ENCODE results near the gene TBC1D32. TPM values are rescaled to one million over a fixed set of nuclear protein-coding genes. Genes with fewer than 3 reads are reported as not detected.

Gene TBC1D32
- total RNA-seq, 1 donor from 2014 or later: 12.2 TPM

GRCh38 chr6:121040831-121041230, 293.4 kb downstream of the TBC1D32 start:
- Mint-ChIP-seq H3K9me3 (ENCODE audit: unreplicated experiment) (no peaks in the 10 kb centered on the region), H3K4me1 (ENCODE audit: unreplicated experiment) (no peaks in the 10 kb centered on the region), H3K36me3 (ENCODE audit: low read depth, unreplicated experiment) (no peaks in the 10 kb centered on the region), H3K27ac (ENCODE audit: unreplicated experiment) (no peak overlapping the region), H3K27me3 (ENCODE audit: unreplicated experiment) (peaks cover 1% of the 10 kb centered on the region), H3K4me3 (ENCODE audit: unreplicated experiment) (no peak overlapping the region)
- no peak for TF ChIP-seq CTCF (IDR thresholded peaks at IDR 0.05; ENCODE audit: unreplicated experiment)
- no peak for DNase-seq (ENCODE audit: low spot score)

GRCh38 chr6:121033091-121033490, 301.2 kb downstream of the TBC1D32 start:
- Mint-ChIP-seq H3K27ac (ENCODE audit: unreplicated experiment) (no peak overlapping the region), H3K27me3 (ENCODE audit: unreplicated experiment) (peaks cover 1% of the 10 kb centered on the region), H3K36me3 (ENCODE audit: low read depth, unreplicated experiment) (no peaks in the 10 kb centered on the region), H3K4me1 (ENCODE audit: unreplicated experiment) (no peaks in the 10 kb centered on the region), H3K9me3 (ENCODE audit: unreplicated experiment) (no peaks in the 10 kb centered on the region), H3K4me3 (ENCODE audit: unreplicated experiment) (no peak overlapping the region)
- DNase-seq (ENCODE audit: low spot score): no peak
- no peak for TF ChIP-seq CTCF (IDR thresholded peaks at IDR 0.05; ENCODE audit: unreplicated experiment)

GRCh38 chr6:121032268-121033006, 301.8 kb downstream of the TBC1D32 start:
- Mint-ChIP-seq H3K27ac (ENCODE audit: unreplicated experiment) (no peak overlapping the region), H3K9me3 (ENCODE audit: unreplicated experiment) (no peaks in the 10 kb centered on the region), H3K4me1 (ENCODE audit: unreplicated experiment) (no peaks in the 10 kb centered on the region), H3K36me3 (ENCODE audit: low read depth, unreplicated experiment) (no peaks in the 10 kb centered on the region), H3K4me3 (ENCODE audit: unreplicated experiment) (no peak overlapping the region), H3K27me3 (ENCODE audit: unreplicated experiment) (peaks cover 3% of the 10 kb centered on the region)
- TF ChIP-seq CTCF (IDR thresholded peaks at IDR 0.05; ENCODE audit: unreplicated experiment): no peak
- no peak for DNase-seq (ENCODE audit: low spot score)

Other genes with a start within 250 kb of the TBC1D32 start
- 363 TPM for gene GJA1, start 101.2 kb upstream of the TBC1D32 start, total RNA-seq (ENCODE audit: unreplicated experiment)

All from endothelial cell (in vitro differentiated cells).